Stimulated activated naive CD8-positive, alpha-beta T cell treated with anti-CD3 and anti-CD28 coated beads, Interleukin-15, amount 100 ng/mL, for 72 hours (primary cell): ENCODE data around the gene MPPED1.

Source experiments
- ATAC-seq: fragments of 150-1000 bp; cut with Tn5 transposase; 2 replicates; pipeline ENCODE4 v1.10.0; 2021; ENCODE audit warnings: mild to moderate bottlenecking, moderate library complexity
- DNase-seq, 2 donors: peaks; one replicate each; pipeline ENCODE4 v3.0.0; 2021 to 2022
- H3K27ac Mint-ChIP-seq, 2 donors: one replicate each; pipeline ENCODE4 v1.8.0; 2022; ENCODE audit warnings: mild to moderate bottlenecking in 2 of 2, mixed read lengths in 2 of 2, moderate library complexity in 2 of 2
- H3K27me3 Mint-ChIP-seq: one replicate; pipeline ENCODE4 v1.8.0; 2022; ENCODE audit warnings: mixed read lengths
- H3K4me1 Mint-ChIP-seq: one replicate; pipeline ENCODE4 v1.8.0; 2022; ENCODE audit warnings: mild to moderate bottlenecking, mixed read lengths
- H3K4me3 Mint-ChIP-seq, 2 donors: one replicate each; pipeline ENCODE4 v1.8.0; 2022; ENCODE audit warnings: mild to moderate bottlenecking in 2 of 2, mixed read lengths in 2 of 2, moderate library complexity in 1 of 2
- H3K9me3 Mint-ChIP-seq, 2 donors: one replicate each; pipeline ENCODE4 v1.8.0; 2022; ENCODE audit warnings: mixed read lengths in 2 of 2

MPPED1 gene

GRCh38 chr22:43417555-43417954 is 5.7 kb downstream of the MPPED1 start:
- Mint-ChIP-seq H3K27me3 (peaks cover 46% of the 10 kb centered on the region), H3K9me3 (no peaks in the 10 kb centered on the region), H3K27ac (no peak overlapping the region)

GRCh38 chr22:43418079-43418825 is 6.4 kb downstream of the MPPED1 start:
- Mint-ChIP-seq H3K27me3 (peaks cover 39% of the 10 kb centered on the region), H3K9me3 (no peaks in the 10 kb centered on the region), H3K27ac (no peak overlapping the region), H3K4me1 (no peaks in the 10 kb centered on the region), H3K4me3 (no peak overlapping the region)
- ATAC-seq (no peak), DNase-seq (no peak)

More at GRCh38 chr22:43417555-43417954, 5.7 kb downstream of the MPPED1 start:
- Mint-ChIP-seq H3K4me3 (no peak overlapping the region), H3K4me1 (no peaks in the 10 kb centered on the region)
- no peak for DNase-seq
- ATAC-seq: no peak

GRCh38 chr22:43419371-43420080 is 7.7 kb downstream of the MPPED1 start:
- Mint-ChIP-seq H3K4me3 (no peak overlapping the region), H3K4me1 (no peaks in the 10 kb centered on the region), H3K27me3 (peaks cover 27% of the 10 kb centered on the region), H3K27ac (no peak overlapping the region), H3K9me3 (no peaks in the 10 kb centered on the region)
- DNase-seq: no peak
- ATAC-seq: no peak

DNA sequence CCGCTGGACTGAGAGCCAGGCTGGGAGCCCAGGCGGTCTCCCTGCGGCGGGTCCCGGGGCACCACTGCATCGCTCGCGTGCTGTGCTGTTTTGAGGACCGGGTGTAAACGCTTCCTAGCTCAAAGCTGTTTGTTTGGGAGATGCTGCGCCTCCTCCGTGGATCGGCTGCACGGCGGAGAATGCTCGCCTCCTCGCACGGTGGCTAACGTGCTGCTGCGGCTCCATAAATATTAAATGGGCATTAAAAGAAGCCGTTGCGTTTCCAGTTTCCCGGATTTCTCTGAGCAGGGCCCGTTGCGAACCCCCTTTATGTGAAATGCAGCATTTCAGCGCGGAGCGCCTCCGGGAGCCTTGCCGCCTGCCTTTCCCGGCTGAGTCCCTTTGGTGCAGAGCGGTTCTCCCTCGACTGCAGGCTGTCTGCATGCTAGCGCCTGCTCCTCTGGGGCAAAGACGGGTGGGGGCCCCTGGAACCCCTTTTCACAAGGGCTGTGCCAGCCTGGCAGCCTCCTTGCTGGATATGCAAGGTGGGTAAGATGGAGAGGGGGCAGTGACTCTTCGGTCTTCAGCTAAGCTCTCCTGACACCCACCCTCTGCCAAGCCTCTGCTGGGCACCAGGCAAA is 9.3 kb downstream of the MPPED1 start:
- Mint-ChIP-seq H3K9me3 (no peaks in the 10 kb centered on the region), H3K27me3 (peaks cover 20% of the 10 kb centered on the region), H3K4me3 (no peak overlapping the region), H3K27ac (no peak overlapping the region), H3K4me1 (no peaks in the 10 kb centered on the region)
- ATAC-seq (no peak), DNase-seq (no peak)

DNA sequence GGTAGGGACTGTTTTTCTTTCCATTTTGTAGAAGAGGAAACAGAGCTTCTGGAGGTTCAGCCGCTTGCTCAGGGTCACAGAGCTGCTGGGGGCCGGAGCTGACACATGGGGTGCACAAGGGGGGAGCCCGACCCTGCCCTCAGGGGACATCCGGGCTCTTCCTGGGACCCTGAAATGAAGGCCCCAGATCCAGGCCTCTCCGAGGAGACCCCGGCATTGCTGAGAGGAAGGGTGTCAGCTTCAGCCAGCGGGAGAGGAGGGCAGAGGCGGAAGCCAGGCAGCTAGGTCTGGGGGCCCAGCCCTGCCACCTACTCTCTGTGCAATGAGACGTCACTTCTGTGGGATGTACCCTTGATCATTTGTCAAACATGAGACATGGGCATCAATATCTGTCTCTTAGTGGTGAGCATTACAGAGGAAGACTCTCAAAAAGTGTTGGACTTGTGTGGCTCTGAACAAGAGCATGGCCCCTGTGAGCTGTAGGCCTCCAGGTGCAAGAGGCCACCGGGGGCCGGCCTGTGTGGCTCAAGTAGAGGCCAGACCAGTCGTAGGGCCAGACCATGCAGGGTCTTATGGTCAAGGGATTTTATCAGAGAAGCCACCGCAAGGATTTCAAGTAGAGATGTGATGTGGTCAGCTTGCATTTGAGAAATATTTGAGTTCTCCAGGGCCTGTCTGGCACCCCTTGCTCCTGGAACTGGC is 10.3 kb downstream of the MPPED1 start:
- Mint-ChIP-seq H3K27me3 (peaks cover 22% of the 10 kb centered on the region), H3K4me1 (no peaks in the 10 kb centered on the region), H3K9me3 (no peaks in the 10 kb centered on the region), H3K27ac (no peak overlapping the region), H3K4me3 (no peak overlapping the region)
- ATAC-seq (no peak), DNase-seq (no peak)

- Mint-ChIP-seq H3K9me3 (no peaks in the 10 kb centered on the region), H3K27ac (no peak overlapping the region), H3K27me3 (peaks cover 27% of the 10 kb centered on the region), H3K4me1 (no peaks in the 10 kb centered on the region), H3K4me3 (no peak overlapping the region)
- DNase-seq: no peak
- ATAC-seq: no peak
Observed at GRCh38 chr22:43423046-43423445, 11.2 kb downstream of the MPPED1 start.

- Mint-ChIP-seq H3K27me3 (peaks cover 29% of the 10 kb centered on the region), H3K4me1 (no peaks in the 10 kb centered on the region), H3K9me3 (no peaks in the 10 kb centered on the region), H3K27ac (no peak overlapping the region), H3K4me3 (no peak overlapping the region)
- ATAC-seq (no peak), DNase-seq (no peak)
Observed at GRCh38 chr22:43424201-43424600, 12.4 kb downstream of the MPPED1 start.

GRCh38 chr22:43424666-43425630 is 13.1 kb downstream of the MPPED1 start:
- DNase-seq (no peak), ATAC-seq (no peak)
- Mint-ChIP-seq H3K4me1 (no peaks in the 10 kb centered on the region), H3K27ac (peak overlapping the region in 1 of 2 donors; percentile 31), H3K4me3 (no peak overlapping the region), H3K27me3 (peaks cover 29% of the 10 kb centered on the region), H3K9me3 (no peaks in the 10 kb centered on the region)

- H3K27me3 Mint-ChIP-seq: peaks cover 40% of the 10 kb centered on the region
- no peak overlapping the region for H3K4me3 Mint-ChIP-seq
- no peak overlapping the region for H3K27ac Mint-ChIP-seq
- no peaks in the 10 kb centered on the region for H3K9me3 Mint-ChIP-seq
- H3K4me1 Mint-ChIP-seq: no peaks in the 10 kb centered on the region
- ATAC-seq: no peak
- no peak for DNase-seq
Observed at GRCh38 chr22:43425976-43426785, 14.4 kb downstream of the MPPED1 start.

DNA sequence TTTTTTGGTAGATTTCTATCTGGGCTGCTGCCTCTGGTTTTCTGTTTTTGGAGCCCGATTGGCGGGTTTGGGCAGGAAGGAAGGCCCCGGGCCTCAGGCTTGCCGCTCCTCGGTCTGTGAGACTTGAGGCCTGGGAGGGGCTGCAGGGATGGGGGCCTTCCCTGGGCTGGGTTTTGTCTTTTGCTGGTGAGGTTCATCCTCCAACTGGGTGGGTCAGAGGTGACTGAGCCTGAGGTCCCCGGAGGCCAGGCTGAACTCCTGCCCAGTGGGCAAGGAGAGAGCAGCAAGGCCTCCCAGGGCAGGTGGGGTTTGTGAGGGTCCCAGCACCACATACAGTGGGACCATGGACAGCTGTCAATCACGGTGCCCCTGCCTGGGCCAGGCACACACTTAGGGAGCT is 15.0 kb downstream of the MPPED1 start:
- no peak overlapping the region for H3K27ac Mint-ChIP-seq
- H3K9me3 Mint-ChIP-seq: no peaks in the 10 kb centered on the region
- H3K4me3 Mint-ChIP-seq: no peak overlapping the region
- no peak for DNase-seq
- H3K4me1 Mint-ChIP-seq: no peaks in the 10 kb centered on the region
- H3K27me3 Mint-ChIP-seq: peaks cover 47% of the 10 kb centered on the region
- no peak for ATAC-seq

GRCh38 chr22:43427296-43428004 is 15.6 kb downstream of the MPPED1 start:
- no peak overlapping the region for H3K4me3 Mint-ChIP-seq
- ATAC-seq (no peak), DNase-seq (no peak)
- H3K27ac Mint-ChIP-seq: no peak overlapping the region
- H3K27me3 Mint-ChIP-seq: peaks cover 53% of the 10 kb centered on the region
- H3K4me1 Mint-ChIP-seq: no peaks in the 10 kb centered on the region
- H3K9me3 Mint-ChIP-seq: no peaks in the 10 kb centered on the region

DNA sequence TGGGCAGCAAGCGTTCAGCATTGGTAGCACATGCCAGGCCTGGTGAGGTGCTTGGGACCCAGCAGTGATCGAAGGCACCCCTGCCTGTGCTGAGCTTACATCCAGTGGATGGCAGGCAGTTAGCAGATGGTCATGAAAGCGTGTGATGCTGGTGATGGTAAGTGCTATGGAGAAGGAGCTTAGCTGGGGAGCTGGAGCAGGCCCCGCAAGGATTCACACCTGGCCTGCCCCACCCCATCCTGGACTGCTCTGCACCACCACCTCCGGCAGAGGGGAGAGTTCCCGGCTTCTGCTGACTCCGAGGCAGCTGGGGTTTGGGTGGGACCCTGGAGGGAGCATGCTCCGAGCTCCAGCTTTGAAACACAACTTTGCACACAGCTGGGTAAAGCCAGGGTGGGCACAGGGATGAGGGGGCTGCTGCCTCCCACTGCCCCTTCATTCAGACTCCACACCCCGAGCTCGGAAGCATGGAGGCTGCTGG is 16.2 kb downstream of the MPPED1 start:
- H3K27me3 Mint-ChIP-seq: peaks cover 55% of the 10 kb centered on the region
- no peaks in the 10 kb centered on the region for H3K4me1 Mint-ChIP-seq
- DNase-seq: no peak
- ATAC-seq: no peak
- H3K9me3 Mint-ChIP-seq: no peaks in the 10 kb centered on the region
- H3K4me3 Mint-ChIP-seq: no peak overlapping the region
- H3K27ac Mint-ChIP-seq: no peak overlapping the region

GRCh38 chr22:43428521-43428920 is 16.7 kb downstream of the MPPED1 start:
- Mint-ChIP-seq H3K9me3 (no peaks in the 10 kb centered on the region), H3K4me3 (no peak overlapping the region), H3K4me1 (no peaks in the 10 kb centered on the region), H3K27ac (no peak overlapping the region), H3K27me3 (peaks cover 55% of the 10 kb centered on the region)
- ATAC-seq (no peak), DNase-seq (no peak)
